Adrenal gland (tissue), 5 donors: ENCODE results near the gene CXorf38.

Experiments used
- POLR2A ChIP-seq, 2 donors: fragments of 450-650 bp; IDR thresholded peaks; one replicate each; pipeline ENCODE4 v1.6.1; 2017; ENCODE audit warnings: antibody characterized with exemption in 2 of 2, mild to moderate bottlenecking in 2 of 2, moderate library complexity in 1 of 2
- TF ChIP-seq, protein P1 (sequence below), 6 experiments: fragments of 450-650 bp in 4 of 6; fragments of 200-600 bp in 2 of 6; sonication (generic) in 1 of 6; IDR thresholded peaks; 1 replicate in 5 of 6; 2 replicates in 1 of 6; pipeline versions ENCODE4 v1.5.1 to v1.8.0; 2016 to 2021; ENCODE audit warnings: antibody characterized with exemption in 6 of 6, mild to moderate bottlenecking in 2 of 6, moderate library complexity in 1 of 6
- donor health status: DM: no; HTN: no; CAD: no.

DNA sequence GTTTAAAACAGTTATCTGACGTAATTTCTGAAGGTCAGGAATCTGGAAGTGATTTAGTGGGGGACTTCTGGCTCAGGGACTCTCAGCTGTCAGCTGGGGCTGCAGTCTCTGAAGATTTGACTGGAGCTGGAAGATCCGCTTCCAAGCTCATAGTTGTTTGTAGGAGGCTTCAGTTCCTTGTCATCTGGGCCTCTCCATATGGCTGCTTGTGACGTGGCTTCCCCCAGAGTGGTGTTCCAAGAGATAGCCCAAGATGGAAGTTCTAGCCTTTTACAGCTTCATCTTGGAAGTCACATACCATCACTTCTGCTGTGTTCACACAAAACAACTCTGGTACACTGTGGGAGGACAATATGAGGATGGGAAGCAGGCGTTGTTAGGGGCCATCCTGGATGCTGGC lies 22.1 kb downstream of the CXorf38 start:
- TF ChIP-seq, protein P1, sequence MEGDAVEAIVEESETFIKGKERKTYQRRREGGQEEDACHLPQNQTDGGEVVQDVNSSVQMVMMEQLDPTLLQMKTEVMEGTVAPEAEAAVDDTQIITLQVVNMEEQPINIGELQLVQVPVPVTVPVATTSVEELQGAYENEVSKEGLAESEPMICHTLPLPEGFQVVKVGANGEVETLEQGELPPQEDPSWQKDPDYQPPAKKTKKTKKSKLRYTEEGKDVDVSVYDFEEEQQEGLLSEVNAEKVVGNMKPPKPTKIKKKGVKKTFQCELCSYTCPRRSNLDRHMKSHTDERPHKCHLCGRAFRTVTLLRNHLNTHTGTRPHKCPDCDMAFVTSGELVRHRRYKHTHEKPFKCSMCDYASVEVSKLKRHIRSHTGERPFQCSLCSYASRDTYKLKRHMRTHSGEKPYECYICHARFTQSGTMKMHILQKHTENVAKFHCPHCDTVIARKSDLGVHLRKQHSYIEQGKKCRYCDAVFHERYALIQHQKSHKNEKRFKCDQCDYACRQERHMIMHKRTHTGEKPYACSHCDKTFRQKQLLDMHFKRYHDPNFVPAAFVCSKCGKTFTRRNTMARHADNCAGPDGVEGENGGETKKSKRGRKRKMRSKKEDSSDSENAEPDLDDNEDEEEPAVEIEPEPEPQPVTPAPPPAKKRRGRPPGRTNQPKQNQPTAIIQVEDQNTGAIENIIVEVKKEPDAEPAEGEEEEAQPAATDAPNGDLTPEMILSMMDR (IDR thresholded peaks at IDR 0.05): no peak
- TF ChIP-seq POLR2A (IDR thresholded peaks at IDR 0.05): no peak
